Non-pigmented ciliary epithelial cell (primary cell): ENCODE results near the gene CAMK2D.

Source experiments
- DNase-seq: peaks from one replicate; pipeline ENCODE4 v3.0.0-alpha.2; 2010; ENCODE audit warnings: low read depth

The CAMK2D gene

DNA sequence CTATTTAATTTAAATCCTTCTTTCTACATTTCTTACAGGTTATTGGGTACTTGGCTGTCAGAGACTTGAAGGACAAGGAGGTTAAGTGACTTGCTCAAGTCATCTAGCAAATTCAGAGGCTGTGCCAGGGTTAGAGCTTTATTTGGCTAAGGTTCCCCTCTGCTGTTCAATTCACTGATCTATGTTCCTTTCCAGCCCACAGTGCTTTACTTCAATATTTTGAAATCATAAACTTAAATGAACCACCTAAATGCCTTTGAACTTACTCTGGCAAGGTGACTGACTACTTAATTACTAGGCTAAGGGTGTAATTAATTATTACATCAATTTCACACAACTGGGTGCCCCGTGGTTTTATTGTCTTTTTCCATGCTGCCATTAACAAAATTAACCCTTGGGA, 288.7 kb downstream of the CAMK2D start:
- no peak for DNase-seq

DNA sequence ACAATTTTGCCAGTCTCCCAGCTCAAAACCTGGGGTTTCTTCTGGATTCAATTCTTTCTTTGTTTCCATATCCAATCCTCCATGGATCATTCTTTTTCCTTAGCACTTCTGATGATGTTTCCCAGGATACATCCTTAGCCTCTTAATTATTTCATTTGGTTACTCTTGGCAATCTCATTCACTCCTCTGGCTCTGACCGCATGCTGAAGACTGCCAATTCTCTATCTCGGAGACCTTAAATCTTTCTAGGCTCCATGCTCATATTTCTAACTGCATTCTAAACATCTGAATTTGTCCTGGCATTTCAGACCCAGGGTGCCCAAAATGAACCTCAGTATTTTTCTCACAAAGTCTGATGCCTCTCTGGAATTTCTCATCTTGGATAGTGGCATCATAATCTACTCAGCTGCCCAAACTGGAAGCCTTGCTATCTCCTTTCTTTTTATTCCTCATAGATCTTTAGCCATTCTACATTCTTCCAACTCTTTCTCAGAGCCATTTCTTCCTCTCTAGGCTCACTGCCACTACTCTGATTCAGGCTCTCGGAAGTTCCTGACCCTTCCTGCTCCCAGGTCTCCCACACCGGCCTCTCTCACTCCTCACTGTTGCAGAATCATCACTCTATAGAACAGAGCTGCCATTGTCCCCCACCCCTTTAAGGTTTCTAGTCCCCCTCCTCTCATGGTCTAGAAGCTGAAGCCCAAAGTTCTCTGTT, 290.2 kb downstream of the CAMK2D start:
- no peak for DNase-seq

DNA sequence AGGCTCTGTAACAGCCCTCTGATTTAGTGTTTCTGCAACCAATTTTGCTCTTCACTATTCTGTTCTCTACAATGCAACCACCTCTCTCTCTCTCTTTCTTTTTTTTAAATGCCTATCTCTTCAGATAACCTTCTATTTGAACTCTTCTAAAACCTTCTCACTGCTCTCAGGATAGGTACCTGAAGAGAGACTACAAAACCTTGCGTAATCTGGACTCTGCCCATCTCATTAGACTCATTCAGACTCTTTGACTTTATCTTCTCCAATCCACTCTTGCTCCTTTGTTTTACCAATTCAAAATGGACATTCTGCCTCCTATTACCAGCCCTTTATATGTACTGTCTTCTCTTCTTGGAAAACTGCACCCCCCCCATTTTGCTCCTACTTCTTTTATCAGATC, 291.6 kb downstream of the CAMK2D start:
- DNase-seq = no peak

DNA sequence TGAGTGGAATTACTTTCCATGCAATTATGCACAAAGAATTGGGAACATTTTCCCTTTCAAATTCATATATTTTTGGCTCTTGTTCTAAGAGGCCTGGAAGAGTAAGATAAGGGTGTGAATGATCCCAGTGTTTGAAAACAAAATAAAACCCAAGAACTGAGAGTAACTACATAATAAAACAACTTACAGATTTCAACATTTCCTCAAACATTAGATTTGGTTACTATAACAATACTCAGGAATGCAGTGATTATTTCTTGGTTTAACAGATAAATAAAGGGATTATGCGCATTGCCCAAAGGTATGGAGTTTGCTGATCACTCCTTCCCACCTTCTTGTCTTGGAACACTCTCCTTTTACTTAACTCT, 292.5 kb downstream of the CAMK2D start:
- DNase-seq = no peak

DNA sequence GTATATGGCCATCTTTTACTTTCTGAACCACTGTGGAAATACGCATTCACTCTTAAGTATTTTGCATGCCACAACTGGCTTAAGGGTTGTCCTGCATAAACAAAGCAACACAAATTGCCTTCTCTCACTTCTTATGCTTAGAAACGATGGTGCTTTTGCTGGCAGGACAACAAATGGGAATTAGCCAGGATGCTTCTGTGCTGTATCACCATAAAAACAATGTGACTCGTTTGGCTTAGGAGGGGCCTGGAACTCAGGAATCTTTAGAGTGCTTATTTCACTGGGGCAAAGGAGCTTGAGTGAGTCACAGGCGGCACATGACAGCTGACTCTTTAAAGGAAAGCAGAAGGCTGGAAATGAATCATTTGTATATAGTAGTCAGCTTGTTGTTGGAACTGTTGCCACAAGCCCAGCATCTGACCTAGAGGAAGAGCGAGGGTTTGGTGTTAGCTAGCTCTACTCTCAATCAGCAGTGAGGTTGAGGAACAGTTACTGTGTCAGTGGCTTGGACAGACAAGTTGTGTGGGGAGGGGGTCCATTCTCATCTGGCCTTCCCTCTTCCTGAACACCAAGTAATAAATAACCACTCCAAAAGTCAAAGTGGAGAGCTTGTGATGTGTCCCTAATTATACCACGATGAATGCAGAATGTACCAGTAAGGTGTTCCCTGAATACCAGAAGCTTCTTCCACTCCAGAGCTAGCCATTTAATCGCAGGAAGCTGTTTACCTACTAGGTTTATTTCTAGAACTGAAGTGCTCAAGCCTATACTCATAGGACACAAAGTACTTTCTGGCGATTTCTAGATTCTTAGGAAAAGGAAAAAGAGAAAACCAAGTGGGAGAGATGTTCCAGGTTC, 293.1 kb downstream of the CAMK2D start:
- DNase-seq = peak; percentile 99

DNA sequence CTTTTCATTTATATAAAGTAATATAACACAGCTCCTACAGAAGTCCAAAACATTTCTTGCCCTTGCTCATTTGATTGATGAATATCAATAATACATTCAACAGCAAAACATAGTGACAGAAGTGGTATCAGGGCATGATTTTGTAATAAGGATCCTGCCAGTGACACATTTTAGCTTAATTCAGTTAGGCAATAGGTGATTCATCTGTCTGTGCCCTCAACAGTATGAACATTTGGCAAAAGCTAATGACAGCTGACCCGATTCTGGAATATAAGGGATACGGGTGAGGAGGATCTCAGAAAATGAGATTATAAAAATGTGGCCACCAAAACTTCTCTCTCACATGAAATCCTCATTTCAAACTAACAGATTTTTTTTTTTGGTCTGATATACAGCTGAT, 294.0 kb downstream of the CAMK2D start:
- no peak for DNase-seq

DNA sequence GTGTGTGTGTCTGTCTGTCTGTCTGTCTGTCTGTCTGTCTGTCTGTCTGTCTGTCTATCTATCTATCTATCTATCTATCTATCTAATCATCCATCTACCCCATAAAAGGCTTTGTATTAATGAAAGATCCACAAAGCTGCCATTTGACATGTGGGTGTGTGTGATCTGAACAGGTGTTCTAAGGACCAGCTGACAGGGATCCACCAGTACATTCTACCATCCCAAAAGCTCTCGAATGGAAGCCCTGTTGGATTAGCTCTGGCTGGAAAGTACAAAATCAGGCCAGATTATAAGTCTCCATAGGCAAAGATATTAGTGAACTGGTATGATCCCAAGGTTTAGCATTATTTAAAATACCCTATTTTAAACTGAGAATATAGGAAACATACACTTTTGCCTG, 299.3 kb downstream of the CAMK2D start:
- DNase-seq = no peak

DNA sequence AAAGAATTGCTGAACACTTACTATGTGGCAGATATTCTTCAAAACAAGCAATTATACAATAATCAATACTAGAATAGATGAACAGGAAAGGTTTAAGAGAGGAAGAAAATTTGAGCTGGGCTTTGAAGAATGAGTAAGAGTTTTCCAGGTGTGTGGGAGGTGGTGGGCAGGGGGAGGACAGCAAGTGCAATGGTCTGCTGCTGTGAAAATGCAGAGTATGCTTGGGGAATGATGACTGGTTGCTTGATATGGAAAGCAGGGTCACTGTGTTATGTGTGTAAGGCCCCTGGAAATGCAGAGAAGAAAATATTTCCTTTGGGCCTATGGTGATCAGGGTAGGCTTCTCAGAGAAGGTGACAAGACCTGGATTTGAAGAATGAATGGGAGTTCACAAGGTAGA, 300.3 kb downstream of the CAMK2D start:
- no peak for DNase-seq

DNA sequence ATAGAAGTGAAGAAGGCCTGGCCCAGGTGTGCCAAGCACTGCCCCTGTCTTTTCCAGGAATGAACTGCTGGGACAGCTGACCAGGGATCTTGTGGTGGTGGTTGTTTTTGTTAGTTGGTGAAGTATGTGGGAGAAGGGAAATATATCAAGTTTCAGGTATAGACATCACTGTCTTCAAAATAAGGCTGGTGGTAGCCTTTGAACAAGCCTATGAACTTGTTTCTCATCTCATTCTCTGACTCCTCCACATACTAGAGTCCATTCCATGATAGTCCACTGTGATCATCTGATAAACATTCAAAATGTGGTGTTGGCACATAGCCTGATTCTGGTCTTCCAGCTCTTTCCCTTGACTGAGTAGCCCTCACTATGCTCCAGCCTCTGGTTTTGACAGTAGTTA, 303.7 kb downstream of the CAMK2D start:
- DNase-seq = no peak

DNA sequence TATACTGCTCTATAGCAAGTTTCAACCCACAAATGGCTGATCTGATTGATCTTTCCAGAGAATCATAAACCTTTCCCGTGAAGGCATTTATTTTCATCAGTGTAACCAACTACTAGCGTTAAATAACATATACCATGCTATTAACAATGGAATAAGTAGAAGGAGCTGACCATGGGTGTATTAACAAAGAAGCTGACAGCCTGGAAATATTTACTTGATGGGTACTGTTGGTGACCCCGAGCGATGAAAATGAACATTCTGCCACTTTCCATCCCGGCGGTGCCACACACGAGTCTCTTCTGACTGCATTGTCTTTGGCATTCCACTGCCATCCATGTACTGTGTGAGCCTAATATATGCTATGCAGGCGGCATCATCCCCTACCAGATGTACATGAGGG, 304.4 kb downstream of the CAMK2D start:
- no peak for DNase-seq

DNA sequence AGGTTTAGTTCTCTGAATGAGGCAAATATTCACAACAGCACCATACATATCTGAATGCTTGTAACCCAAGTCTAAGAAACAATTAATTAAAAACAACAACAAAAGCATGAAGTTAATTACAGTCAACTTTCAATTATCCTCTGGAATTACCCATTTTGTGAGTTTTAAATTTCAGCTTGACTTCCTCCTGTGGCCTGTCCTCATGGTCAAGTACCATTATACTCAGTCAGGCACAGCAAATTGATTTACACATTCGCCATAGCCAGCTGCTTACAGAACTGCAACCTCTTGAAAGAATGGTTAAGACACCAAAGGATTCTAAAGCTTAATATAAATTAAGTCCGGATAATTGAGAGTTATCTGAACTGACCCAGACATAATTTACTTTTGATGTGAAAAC, 306.5 kb downstream of the CAMK2D start:
- no peak for DNase-seq

DNA sequence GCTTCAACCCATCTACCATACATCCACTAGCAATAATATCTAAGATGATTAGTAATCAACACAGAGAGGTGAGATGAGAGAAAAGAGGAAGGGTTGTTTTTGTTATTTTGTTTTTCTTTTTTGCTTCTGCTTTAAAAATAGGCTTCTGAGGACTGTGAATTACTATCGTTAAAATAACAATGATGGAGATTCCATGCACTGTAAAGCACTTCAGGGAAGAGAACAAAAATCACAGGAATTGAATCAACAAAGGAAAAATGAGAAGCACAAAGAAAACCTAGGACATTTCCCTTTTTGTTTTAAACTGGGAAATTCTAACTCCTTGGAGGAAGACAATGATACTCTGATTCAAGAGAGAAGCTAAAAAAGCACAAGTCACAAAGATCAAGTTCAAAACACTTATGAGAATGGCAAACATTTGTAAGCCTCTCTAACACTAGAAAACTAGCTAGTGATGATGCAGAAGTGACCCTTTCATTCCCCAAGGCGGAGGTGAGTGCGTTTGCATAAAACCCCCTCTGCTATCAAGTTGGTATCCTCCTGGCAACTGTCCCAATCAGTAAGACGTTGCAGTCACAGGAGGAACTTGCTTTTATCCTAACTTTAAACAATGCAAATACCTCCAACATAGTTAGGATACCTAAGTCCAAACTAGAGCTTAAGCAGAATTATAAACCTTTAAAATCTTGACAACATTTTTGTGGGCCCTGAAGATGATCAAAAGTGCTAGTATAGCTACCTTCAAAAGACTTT, 308.5 kb downstream of the CAMK2D start:
- DNase-seq = peak; percentile 76

DNA sequence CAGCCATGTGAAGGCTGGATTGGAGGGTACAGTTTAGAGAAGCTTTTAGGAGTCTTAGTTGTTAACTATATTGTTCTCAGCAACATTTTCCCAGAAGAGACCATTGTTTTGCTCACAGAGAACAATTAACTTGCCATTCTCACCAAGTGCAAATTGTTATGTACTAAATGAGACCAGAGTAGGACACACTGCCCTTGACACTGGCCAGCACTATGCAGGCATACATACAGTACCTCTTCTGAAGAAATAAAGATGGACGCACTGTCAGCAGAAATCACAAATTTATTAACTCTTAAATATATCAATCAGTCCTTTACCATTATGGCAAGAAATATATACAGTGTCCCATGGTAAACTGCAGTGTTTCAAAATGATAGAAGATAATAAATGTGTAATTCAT, 309.4 kb downstream of the CAMK2D start:
- no peak for DNase-seq

DNA sequence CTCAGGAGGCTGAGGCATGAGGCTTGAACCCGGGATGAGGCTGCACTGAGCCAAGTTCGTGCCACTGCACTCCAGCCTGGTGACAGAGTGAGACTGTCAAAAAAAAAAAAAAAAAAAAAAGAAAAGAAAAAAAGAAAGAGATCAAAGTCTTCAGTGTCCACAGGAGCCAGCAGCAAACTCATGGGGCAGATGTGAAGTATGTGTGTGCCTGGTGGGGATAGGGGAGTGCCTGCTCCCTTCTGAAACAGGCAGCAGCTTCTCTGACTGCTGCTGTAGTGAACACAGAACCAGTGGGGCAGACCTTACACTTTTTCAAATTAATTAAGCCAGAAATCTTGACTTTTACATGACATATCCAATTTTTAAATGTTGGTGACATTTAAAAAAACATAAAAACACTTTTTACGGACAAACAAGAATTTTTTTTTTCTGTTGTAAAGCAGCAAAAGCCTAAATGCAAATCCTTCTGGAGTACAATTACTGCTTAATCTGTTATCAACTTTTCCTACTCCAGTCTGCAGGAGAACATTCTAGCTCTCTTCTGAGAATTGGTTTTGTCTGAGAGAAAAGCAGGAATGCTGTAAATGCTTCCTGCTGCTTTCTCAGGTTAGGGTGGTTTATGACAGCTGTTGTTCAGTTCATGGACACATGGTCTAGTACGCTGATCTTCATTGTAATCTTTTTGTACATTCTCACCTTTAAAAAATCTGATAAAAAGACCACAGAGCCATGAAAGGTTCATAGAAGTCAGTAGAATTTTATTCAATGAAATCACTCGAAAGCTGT, 311.1 kb downstream of the CAMK2D start:
- no peak for DNase-seq

DNA sequence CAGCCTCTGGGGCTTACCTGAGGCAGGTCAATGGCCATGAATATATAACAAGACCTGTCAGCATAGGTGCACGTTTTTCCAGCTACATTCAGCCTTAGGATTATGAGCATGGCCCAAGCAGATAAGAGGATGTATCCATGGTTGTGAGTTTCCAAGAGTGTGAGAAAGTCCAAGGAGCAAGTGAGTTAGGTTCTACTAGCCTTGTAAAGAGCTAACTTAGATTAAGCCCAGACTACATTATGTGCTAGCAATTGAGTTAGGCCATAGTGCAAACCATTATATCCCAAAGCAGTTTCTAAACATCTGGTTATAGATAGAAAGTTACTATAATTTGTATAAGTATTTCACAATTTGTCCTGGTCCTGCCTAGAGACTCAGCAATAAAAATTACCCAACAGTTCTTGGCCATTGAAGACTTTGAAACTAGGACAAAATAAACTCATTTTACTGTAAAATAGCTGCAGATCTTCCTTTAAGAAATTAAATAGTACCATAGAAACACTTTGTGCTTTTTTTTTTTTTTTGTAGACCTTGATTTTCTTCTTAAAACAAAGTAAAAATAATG, 312.0 kb downstream of the CAMK2D start:
- DNase-seq = no peak

DNA sequence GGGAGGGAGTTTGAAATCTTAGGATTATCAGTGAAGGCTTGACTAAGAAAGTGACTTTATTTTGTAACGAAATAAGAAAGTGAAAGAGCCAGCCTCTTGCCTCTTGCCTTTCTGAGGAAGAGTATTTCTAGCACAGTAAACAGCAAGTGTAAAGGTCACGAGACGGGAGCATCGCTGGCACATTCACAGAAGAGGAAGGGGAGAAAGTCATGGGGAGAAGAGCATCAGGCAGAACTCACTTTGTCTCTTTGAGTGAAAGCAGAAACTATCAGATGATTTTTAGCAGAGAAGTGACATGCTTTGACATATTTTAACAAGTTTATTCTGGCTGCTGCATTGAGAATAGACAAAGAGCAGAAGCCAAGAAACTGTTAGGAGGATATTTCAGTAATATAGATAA, 313.8 kb downstream of the CAMK2D start:
- DNase-seq = no peak

DNA sequence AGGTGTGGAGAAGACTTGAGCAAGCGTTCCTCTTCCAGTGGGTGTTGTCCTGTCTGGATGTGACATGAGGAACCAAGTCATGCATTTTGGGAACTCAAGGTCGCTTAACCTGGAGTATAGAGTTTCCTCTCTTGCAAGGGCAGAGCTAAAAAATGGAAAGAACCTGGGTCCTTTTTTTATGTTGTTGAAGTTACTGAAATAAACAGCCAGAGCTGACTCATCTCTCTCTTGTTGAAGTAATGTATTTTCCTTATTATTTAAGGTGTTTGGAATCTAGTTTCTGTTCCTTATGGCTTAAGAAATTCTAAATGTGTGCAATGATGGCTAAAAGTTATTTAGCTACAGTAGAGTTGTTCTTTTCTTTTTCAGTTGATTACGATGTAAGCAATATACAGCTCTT, 314.5 kb downstream of the CAMK2D start:
- DNase-seq = no peak

DNA sequence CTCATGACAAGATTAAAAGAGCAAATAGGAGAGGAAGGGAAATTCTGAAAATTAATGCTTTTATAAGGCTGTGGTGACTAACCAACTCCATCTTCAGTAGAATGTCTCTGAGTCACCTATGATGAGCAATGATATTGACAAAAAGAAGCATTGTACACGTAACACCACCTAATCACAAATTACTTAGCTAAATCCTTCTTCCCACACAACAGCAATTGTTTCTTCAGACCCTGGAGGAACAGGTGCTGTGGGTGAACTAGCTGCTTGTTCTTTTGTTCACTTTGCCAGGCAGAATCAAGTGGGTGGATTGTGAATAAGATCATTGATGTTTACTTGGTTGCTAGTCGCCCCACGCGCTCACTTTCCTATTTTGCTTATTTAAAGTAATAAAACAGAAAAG, 315.5 kb downstream of the CAMK2D start:
- peak; percentile 82 for DNase-seq

DNA sequence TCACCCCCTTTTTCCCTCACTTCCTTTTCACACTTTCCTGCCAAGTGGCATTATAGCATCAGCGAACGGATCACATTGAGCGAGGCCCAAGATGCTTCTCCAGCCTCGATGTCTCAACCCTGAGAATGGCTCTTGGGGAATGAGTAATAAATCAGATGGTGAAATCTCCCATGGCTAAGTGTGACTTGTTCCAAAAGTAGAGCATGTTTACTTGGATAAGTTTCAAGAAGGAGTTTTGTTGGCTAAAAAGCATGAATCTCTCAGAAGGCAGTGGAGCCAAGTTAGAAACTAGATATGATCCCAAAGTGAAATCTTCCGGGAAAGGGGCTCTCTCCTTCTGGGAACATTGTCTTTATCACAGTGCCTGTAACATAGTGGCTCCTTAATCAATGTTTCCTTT, 316.3 kb downstream of the CAMK2D start:
- no peak for DNase-seq

DNA sequence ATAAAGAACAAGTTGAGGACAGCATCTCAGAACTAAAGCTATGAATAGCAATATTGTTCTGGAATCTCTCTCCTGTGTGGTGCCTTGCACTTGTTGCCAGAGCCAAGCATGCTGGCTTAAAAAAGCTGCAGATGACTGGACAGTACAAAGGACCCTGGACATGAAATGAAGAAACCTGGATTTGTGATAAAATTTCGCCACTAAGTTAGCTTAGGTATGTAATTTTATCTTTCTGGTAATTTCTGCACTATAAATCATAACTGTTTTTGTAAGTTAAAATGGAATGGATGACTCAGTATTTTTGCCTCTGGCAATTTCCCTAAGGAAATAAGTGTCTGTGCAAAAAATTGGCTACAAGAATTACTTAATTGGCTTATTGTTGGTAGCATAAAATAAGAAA, 317.2 kb downstream of the CAMK2D start:
- no peak for DNase-seq

DNA sequence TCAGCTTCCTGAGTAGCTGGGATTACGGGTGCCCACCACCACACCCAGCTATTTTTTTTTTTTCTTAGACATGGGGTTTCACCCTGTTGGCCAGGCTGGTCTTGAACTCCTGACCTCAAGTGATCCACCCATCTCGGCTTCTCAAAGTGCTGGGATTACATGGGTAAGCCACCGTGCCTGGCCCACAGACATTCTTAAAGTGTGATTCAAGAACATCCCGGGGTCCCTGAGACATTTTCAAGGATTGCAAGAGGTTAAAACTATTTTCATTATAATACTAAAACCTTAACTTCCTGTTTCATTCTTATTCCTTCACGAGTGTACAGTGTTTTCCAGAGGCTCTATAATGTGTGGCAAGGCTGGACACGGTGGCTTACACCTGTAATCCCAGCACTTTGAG, 318.7 kb downstream of the CAMK2D start:
- no peak for DNase-seq

DNA sequence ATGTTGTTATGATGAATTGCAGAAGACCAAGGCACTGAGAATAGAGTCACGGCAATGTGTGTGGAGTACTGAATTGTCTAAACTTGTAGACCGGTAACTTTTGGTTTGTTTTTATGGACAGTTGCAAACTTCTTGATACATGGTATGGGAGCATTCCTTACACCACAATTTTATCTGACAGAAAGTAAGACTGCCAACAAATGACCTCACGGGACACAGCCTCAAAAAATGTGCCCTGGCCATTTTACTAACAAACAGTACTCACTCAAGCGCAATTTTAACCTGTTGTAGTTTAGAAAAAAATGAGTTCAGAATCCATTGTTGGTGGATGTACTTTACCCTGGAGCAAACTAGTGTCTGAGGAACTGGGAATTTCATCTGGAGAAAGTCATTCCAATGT, 321.2 kb downstream of the CAMK2D start:
- no peak for DNase-seq
